Activated T-helper 1 cell treated with anti-CD3 and anti-CD28 coated beads, Interleukin-12 subunit alpha, Interleukin-12 subunit beta, Interleukin-2, Interleukin-4 antibody, amounts not matched to agents 30 ng/mL and 10 ng/mL and 1 ng/mL, durations not matched to agents 14 hours and 24 hours and 36 hours (primary cell): Measurements from ENCODE around the gene MEG3. TPM values are rescaled to one million over a fixed set of nuclear protein-coding genes. Genes with fewer than 3 reads are reported as not detected.

Experiments used
- DNase-seq: peaks from one replicate; pipeline ENCODE4 v3.0.0; 2021; ENCODE audit warnings: low spot score
- H3K27ac Mint-ChIP-seq: one replicate; pipeline ENCODE4 v1.8.0; 2021; ENCODE audit warnings: mild to moderate bottlenecking, mixed read lengths
- H3K27me3 Mint-ChIP-seq: one replicate; pipeline ENCODE4 v1.8.0; 2022; ENCODE audit warnings: mild to moderate bottlenecking, moderate library complexity, mixed read lengths; ENCODE audit not compliant: insufficient read depth
- H3K36me3 Mint-ChIP-seq: one replicate; pipeline ENCODE4 v1.8.0; 2021; ENCODE audit warnings: low read depth, mixed read lengths
- H3K4me1 Mint-ChIP-seq: one replicate; pipeline ENCODE4 v1.8.0; 2021; ENCODE audit warnings: low read depth, mixed read lengths
- H3K4me3 Mint-ChIP-seq: one replicate; pipeline ENCODE4 v1.8.0; 2021; ENCODE audit warnings: mild to moderate bottlenecking, moderate library complexity, mixed read lengths
- H3K9me3 Mint-ChIP-seq: one replicate; pipeline ENCODE4 v1.8.0; 2021; ENCODE audit warnings: mixed read lengths
- intact Hi-C: fragments of 100-400 bp; cut with micrococcal nuclease; formaldehyde crosslinking; loops from one replicate; pipeline ENCODE4 v1.15.1; 2024
- total RNA-seq: library from RNA; stranded (reverse); gene quantifications from 2 replicates; pipeline ENCODE4 v1.2.3, GENCODE V29; 2022

Gene MEG3
- total RNA-seq, 1 donor from 2014 or later = not detected

DNA sequence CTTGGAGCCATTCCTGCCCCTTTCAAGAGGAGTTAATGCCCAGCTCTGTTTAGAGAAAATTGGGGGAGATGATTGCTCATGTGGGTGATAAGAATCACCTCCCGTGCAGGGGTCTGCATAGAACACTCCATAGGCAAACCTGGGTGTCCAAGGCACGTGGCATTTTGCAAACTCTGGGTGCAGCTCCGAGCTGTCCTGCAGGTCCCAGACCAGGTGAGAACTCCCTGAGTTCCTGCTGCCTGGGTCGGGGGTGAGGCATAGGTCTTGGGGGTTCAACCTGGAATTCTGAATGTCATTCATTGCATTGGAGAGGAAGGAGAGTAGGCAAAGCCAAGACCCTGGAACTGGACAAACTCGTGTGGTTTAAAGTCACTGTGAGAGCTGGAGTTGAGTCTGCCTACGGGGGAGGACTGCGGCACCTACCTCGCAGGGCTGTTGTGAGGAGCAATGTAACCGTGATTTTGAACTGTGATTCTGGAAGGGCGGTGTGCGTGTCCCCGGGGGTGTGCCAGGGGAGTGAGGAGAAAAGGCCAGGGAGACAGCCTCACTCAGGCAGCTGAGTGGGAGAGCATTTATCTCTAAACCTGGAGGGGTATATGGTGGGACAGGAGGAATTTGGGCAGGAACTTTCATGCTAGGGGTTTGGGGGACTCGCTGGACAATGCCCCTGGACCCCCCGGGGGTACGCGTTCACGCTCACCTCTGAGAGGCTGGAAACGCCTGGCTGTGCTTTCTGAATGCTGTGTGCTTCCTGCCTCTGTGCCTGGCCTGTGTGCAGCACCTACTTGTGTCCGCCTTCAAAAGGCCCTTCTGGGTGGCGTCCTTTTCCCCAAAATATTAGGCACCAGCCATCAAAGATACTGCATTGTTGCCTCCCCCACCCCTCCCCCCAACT lies 30.4 kb downstream of the MEG3 start:
- H3K36me3 Mint-ChIP-seq = no peaks in the 10 kb centered on the region
- H3K27me3 Mint-ChIP-seq = no peaks in the 10 kb centered on the region
- no peak overlapping the region for H3K27ac Mint-ChIP-seq
- H3K9me3 Mint-ChIP-seq = no peaks in the 10 kb centered on the region
- no peaks in the 10 kb centered on the region for H3K4me1 Mint-ChIP-seq
- no peak for DNase-seq
- H3K4me3 Mint-ChIP-seq = no peak overlapping the region
- intact Hi-C loops = loop anchor here (10.0 kb wide), 1 partner anchor 378 kb away; no protein-coding TSS in a partner anchor

DNA sequence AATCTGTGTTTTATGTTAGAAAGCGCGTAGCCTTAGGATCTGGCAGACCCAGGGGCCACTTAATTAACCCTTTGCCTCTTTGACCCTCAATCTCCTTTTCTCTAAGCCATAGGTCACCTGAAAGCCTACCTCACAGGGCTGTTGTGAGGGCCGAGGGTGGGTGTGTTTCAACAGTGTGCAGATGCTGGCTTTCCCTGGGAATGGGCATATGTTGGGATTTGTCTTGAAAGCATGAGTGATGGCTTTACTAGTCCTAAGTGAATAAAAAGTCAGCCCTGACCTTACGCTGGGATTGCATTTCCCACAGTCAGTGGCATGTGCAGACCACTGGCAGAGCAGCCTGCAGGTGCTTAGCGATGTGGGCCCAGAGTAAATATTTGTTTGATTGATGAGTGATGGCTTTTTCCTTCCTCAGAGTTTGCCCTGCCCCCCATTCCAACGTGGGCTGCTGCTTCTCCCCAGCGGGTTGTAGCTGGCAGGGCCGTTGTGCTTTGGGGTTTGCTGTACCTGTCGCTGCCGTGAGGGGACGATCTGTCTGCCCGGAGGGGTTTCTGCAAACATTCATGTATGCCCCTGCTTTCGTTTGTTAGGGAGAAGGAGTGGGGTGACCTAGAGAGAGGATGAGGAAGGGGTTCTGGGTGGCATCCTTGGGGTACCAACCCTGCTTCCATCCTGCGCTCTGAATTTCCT lies 31.5 kb downstream of the MEG3 start:
- H3K27ac Mint-ChIP-seq = no peak overlapping the region
- intact Hi-C loops = loop anchor here (10.0 kb wide), 1 partner anchor 377 kb away; no protein-coding TSS in a partner anchor
- DNase-seq = no peak

DNA sequence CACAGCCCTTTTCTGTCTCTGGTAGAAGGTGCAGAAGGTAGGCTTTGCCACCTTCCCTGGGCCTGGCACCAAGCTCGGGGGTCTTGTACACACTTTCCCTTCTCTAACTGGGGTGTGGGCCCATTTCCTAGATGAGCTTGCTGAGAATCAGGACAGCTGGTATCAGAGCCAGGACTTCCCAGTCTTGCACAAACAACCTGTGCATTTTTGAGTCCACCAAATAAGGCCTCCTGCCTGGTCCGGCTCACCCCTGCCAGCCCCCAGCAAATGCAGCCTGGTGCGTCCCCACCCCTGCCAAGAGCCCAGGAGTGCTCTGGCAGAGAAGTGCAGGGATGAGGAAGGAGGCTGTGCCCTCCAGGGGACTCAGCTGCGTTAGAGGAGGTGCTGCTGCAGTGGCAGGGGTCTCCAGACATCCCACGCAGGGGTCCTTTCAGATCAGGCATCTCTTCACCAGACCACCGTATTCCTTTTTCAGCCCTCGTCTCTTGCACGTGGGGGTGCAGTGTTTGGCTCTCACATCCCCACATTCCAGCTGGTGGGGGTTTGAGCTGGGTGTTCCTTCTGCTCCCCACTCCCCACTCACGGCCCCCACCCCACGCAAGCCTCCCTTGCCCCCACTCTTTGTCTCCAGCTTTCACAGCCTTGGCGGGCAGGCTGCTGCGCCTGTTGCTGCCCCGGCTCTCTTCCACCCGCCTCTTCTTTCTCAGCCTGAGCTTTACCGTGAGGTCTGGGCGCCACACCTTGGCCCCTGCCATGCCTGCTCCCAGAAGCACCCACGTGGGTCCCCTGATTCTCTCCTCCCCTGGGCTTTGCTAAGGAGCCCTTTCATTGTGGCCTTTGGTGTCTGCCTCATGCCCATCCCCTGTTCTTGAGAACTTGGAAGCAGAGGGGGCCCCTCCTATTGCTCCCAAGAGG lies 32.3 kb downstream of the MEG3 start:
- intact Hi-C loops = loop anchor here (10.0 kb wide), 1 partner anchor 377 kb away; no protein-coding TSS in a partner anchor
- DNase-seq = no peak
- Mint-ChIP-seq H3K4me3 (no peak overlapping the region), H3K4me1 (no peaks in the 10 kb centered on the region), H3K36me3 (no peaks in the 10 kb centered on the region), H3K9me3 (no peaks in the 10 kb centered on the region), H3K27me3 (no peaks in the 10 kb centered on the region), H3K27ac (no peak overlapping the region)

More for the DNA sequence above, 31.5 kb downstream of the MEG3 start:
- Mint-ChIP-seq H3K9me3 (no peaks in the 10 kb centered on the region), H3K4me1 (no peaks in the 10 kb centered on the region), H3K36me3 (no peaks in the 10 kb centered on the region), H3K4me3 (no peak overlapping the region), H3K27me3 (no peaks in the 10 kb centered on the region)

DNA sequence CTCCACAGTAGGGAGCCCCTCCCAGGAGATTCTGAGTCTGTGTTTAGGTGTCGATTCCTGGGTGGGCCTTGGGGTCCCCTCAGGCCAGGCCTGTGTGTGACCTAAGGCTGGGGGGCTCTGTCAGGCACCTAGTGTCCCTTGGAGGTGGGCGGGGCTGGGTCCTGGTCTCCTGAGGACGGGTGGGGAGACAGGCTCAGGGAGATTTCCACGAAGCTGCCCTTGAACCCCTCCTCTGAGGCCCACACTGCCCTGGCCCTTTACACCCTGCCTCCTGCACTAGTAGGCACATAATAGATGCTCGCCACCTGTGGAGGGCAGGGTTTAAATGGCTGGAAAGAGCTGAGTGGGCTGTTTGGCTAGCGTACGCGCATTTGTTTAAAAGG lies 32.9 kb downstream of the MEG3 start:
- H3K27ac Mint-ChIP-seq = no peak overlapping the region
- no peaks in the 10 kb centered on the region for H3K4me1 Mint-ChIP-seq
- no peak for DNase-seq
- H3K27me3 Mint-ChIP-seq = no peaks in the 10 kb centered on the region
- intact Hi-C loops = loop anchor here (10.0 kb wide), 1 partner anchor 376 kb away; no protein-coding TSS in a partner anchor
- H3K9me3 Mint-ChIP-seq = no peaks in the 10 kb centered on the region
- H3K36me3 Mint-ChIP-seq = no peaks in the 10 kb centered on the region
- no peak overlapping the region for H3K4me3 Mint-ChIP-seq

DNA sequence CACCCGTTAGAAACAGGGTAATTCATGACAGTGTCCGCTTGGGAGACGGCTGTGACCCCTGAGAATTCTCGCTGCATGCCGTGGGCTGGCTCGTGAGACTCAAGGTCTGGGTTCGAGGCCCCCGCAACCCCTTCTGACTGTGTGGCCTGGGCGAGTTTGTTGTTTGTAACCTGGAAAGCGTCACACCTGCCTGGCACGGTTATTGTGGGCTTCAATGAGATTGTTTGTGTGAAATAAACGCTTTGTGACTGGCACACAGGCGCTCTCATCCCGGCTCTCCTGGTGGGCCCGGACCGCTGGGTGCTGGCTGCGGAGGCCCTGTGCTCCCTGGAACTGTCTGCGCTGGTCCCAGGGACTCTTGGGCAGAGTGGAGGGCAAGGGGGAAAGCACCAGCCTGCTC lies 33.9 kb downstream of the MEG3 start:
- Mint-ChIP-seq H3K27me3 (no peaks in the 10 kb centered on the region), H3K27ac (no peak overlapping the region), H3K36me3 (no peaks in the 10 kb centered on the region), H3K9me3 (no peaks in the 10 kb centered on the region), H3K4me3 (no peak overlapping the region), H3K4me1 (no peaks in the 10 kb centered on the region)
- intact Hi-C loops = loop anchor here (10.0 kb wide), 1 partner anchor 375 kb away; no protein-coding TSS in a partner anchor
- DNase-seq = no peak

DNA sequence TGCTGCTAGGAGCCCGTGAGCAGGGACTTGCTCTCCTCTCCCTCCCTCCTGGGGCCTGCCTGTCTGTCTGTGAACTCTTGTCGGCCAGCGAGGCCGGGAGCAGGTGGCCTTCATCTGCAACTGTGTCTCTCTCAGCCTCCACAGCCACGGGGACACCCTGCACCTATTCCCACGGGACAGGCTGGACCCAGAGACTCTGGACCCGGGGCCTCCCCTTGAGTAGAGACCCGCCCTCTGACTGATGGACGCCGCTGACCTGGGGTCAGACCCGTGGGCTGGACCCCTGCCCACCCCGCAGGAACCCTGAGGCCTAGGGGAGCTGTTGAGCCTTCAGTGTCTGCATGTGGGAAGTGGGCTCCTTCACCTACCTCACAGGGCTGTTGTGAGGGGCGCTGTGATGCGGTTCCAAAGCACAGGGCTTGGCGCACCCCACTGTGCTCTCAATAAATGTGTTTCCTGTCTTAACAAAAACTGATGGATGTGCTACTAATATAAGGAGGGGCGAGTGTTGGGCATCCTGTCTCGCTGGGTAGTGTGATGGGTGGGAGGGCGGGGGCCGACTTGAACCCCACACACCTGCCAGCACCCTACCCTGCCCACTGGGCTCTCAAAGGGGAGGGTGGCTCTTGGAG lies 34.8 kb downstream of the MEG3 start:
- no peaks in the 10 kb centered on the region for H3K27me3 Mint-ChIP-seq
- intact Hi-C loops = no loop called here
- no peaks in the 10 kb centered on the region for H3K4me1 Mint-ChIP-seq
- DNase-seq = no peak
- H3K27ac Mint-ChIP-seq = no peak overlapping the region
- H3K36me3 Mint-ChIP-seq = no peaks in the 10 kb centered on the region
- H3K9me3 Mint-ChIP-seq = no peaks in the 10 kb centered on the region
- no peak overlapping the region for H3K4me3 Mint-ChIP-seq

DNA sequence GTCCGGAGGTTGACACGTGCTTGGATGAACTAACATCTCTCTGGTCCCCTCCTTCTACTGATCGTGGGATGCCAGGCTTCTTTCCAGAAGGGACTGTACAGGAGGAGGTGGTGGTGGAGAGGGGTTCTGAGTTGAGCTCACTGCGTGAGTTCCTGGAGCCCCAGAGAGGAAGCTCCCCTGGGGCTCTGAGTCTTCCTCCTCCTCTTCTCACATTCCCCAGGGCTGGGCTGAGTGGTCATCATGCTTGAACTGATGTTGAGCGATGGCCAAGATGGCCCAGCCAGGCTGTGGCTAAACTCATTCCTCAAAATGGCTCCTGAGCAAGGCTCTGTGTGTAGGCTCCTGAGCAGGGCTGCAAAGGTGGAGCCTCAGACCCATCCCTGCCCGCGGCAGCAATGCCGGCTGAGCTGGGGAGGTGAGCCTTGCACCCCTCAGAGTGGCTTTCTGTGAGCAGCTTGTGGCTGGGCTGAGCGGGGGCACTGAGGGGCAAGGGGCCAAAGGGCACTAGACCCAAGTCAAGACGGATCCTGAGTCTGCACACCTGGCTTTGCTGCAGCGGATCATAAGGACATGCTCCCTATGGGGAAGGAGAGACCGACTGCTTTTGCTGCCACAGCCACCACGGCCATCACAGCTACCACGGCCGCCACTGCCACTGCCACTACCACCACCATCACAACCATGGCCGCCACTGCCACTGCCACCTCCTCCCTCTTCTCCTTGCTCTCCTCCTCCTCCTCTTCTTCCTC lies 35.4 kb downstream of the MEG3 start:
- H3K4me1 Mint-ChIP-seq = no peaks in the 10 kb centered on the region
- H3K9me3 Mint-ChIP-seq = no peaks in the 10 kb centered on the region
- no peak overlapping the region for H3K27ac Mint-ChIP-seq
- DNase-seq = no peak
- no peaks in the 10 kb centered on the region for H3K27me3 Mint-ChIP-seq
- H3K36me3 Mint-ChIP-seq = no peaks in the 10 kb centered on the region
- H3K4me3 Mint-ChIP-seq = no peak overlapping the region
- intact Hi-C loops = no loop called here

DNA sequence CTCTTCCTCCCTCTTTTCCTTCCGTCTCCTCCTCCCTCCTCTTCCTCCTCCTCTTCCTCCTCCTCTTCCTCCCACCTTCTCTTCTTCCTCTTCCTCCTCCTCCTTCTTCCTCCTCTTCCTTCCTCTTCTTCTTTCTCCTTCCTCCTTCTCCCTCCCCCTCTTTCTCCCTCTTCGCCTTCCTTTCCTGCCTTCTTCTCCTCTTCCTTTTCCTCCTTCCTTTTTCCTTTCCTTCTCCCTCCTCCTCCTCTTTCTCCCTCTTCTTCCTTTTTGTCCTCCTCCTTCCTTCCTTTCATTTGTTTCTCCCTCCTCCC lies 36.0 kb downstream of the MEG3 start:
- H3K27ac Mint-ChIP-seq = no peak overlapping the region
- DNase-seq = no peak
- no peaks in the 10 kb centered on the region for H3K4me1 Mint-ChIP-seq
- no peak overlapping the region for H3K4me3 Mint-ChIP-seq
- no peaks in the 10 kb centered on the region for H3K9me3 Mint-ChIP-seq
- intact Hi-C loops = no loop called here
- no peaks in the 10 kb centered on the region for H3K36me3 Mint-ChIP-seq
- H3K27me3 Mint-ChIP-seq = no peaks in the 10 kb centered on the region

DNA sequence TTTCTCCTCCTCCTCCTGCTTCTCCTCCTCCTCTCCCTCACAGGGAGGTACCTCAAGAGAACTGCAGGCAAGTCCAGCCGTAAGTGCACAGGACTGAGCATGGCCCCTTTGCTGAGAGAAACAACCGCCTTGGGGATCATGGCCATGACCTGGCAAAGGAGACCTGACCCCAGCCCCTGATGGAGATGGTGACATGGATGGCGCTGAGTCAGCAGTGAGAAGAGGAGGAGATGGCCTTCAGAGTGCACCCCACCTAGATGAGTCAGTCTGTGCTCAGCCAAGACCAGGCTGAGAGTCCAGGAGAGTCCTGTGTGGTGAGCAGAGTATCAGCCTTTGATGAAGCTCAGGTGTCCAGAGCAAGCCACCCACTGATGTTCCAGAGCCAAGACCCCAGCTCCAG lies 36.4 kb downstream of the MEG3 start:
- intact Hi-C loops = no loop called here
- no peak overlapping the region for H3K4me3 Mint-ChIP-seq
- DNase-seq = no peak
- H3K27ac Mint-ChIP-seq = no peak overlapping the region
- no peaks in the 10 kb centered on the region for H3K9me3 Mint-ChIP-seq
- H3K27me3 Mint-ChIP-seq = no peaks in the 10 kb centered on the region
- no peaks in the 10 kb centered on the region for H3K4me1 Mint-ChIP-seq
- H3K36me3 Mint-ChIP-seq = no peaks in the 10 kb centered on the region

DNA sequence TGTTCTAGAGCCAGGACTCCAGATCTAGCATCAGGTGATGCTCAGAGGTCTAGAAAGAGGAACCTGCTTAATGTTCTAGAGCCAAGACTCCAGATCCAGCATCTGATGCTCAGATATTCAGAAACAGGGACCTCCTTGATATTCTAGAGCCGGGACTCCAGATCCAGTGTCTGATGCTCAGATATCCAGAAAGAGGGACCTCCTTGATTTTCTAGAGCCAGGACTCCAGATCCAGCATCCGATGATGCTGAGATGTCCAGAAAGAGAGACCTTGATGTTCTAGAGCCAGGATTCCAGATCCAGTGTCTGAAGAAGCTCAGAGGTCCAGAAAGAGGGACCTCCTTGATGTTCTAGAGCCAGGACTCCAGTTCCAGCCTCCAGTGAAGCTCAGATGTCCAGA lies 36.9 kb downstream of the MEG3 start:
- no peak overlapping the region for H3K27ac Mint-ChIP-seq
- H3K4me1 Mint-ChIP-seq = no peaks in the 10 kb centered on the region
- H3K9me3 Mint-ChIP-seq = no peaks in the 10 kb centered on the region
- no peaks in the 10 kb centered on the region for H3K27me3 Mint-ChIP-seq
- intact Hi-C loops = no loop called here
- H3K4me3 Mint-ChIP-seq = no peak overlapping the region
- no peaks in the 10 kb centered on the region for H3K36me3 Mint-ChIP-seq
- DNase-seq = no peak

DNA sequence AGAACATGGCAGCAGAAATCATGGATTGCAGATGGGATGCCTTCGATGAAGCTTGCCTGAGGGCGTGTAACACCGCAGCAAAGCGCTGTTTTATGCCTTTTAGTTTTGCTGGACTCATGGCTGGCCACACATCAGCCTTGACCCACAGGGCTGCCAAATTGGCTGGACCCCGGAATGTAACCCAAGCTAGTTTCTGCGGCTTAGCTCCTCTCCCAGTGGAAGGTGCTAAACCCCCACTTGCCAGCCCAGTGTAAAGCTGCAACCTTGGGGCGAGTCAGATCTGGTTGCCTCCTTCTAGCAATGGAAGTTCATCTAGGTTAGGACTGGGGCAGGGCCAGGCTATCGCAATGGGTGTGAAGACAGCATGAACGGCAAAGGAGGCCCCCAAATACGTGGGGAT lies 38.3 kb downstream of the MEG3 start:
- Mint-ChIP-seq H3K4me1 (no peaks in the 10 kb centered on the region), H3K9me3 (no peaks in the 10 kb centered on the region), H3K36me3 (no peaks in the 10 kb centered on the region), H3K27ac (no peak overlapping the region), H3K27me3 (no peaks in the 10 kb centered on the region), H3K4me3 (no peak overlapping the region)
- DNase-seq = no peak
- intact Hi-C loops = no loop called here
